Pancreas (tissue), 10 donors: ENCODE results near the gene ARHGAP26. TPM values are rescaled to one million over a fixed set of nuclear protein-coding genes. Genes with fewer than 3 reads are reported as not detected.

Experiments
- ATAC-seq, 4 donors: fragments of 200-7000 bp; cut with Tn5 transposase; one replicate each; pipeline versions ENCODE4 v1.8.0 to v1.9.1; 2020; ENCODE audit warnings: mild to moderate bottlenecking in 4 of 4, moderate library complexity in 4 of 4
- DNase-seq, 6 donors: peaks; one replicate each; pipeline ENCODE4 v3.0.0-alpha.2; 2020
- FAIRE-seq: peaks from 2 replicates; lab custom pipeline; 2012; peaks lifted over from hg19 to GRCh38; lab: Jason Lieb, UNC
- H3K27ac ChIP-seq, 4 donors: fragments of 200-600 bp; sonication (generic); 1 replicate in 3 of 4; 2 replicates in 1 of 4; pipeline versions ENCODE4 v1.5.0 to v1.8.0; 2020
- H3K27me3 ChIP-seq, 4 donors: fragments of 200-600 bp; one replicate each; pipeline ENCODE4 v1.8.0; 2021
- H3K36me3 ChIP-seq, 3 donors: fragments of 200-600 bp; sonication (generic) in 1 of 3; one replicate each; pipeline versions ENCODE4 v1.5.0 to v1.8.0; 2020 to 2021
- H3K4me1 ChIP-seq, 3 donors: fragments of 200-600 bp; one replicate each; pipeline ENCODE4 v1.8.0; 2021
- H3K4me3 ChIP-seq, 4 donors: fragments of 200-600 bp; sonication (generic) in 2 of 4; one replicate each; pipeline versions ENCODE4 v1.5.0 to v1.8.0; 2020 to 2021
- H3K9me3 ChIP-seq, 4 donors: fragments of 200-600 bp; one replicate each; pipeline ENCODE4 v1.8.0; 2021
- WGBS, 2 donors: extraction: QIAGEN DNeasy Blood & Tissue Kit; methylation state at CpG; one replicate each; pipeline ENCODE4 v1.1.7; 2013; 5-methylcytosine and 5-hydroxymethylcytosine counted together
- intact Hi-C, 3 donors: fragments of 100-400 bp; cut with DNase I; formaldehyde crosslinking; loops; one replicate each; pipeline versions ENCODE4 v1.11.1 to v1.14.2; 2022
- polyA plus RNA-seq, 2 donors: library from polyadenylated mRNA; stranded (reverse); fragments of 200-250 nt; gene quantifications; one replicate each; pipeline ENCODE4 v1.2.3, GENCODE V29; 2013
- total RNA-seq, 6 donors: library from RNA; stranded (reverse); fragmentation: NEBNext Ultra II Directional in 4 of 6; extraction: Animal tissue kit (Norgen Biotek cat#: 25700) in 4 of 6; gene quantifications; one replicate each; pipeline versions ENCODE4 v1.2.1 to v1.2.4, GENCODE V29; 2021 to 2023
- TF ChIP-seq, protein P1 (sequence below), 4 donors: fragments of 200-600 bp; sonication (generic) in 3 of 4; IDR thresholded peaks; one replicate each; pipeline versions ENCODE4 v1.5.0 to v1.8.0; 2021; ENCODE audit warnings: antibody characterized with exemption in 4 of 4
- donor health status: healthy with polysubstance abuse.
- donor health status: DM: no; HTN: no; CAD: no; lungs with moderate emphysema.
- donor health status: DM: no; HTN: no; CAD: no.
- donor health status: control.
- donor health status: control.
- donor health status: Bipolar disorder and iron deficiency.
- donor health status: DM: yes; HTN: yes; CAD: no.
- donor health status: DM: no; HTN: no; CAD: no.
- donor health status: DM: no; HTN: no; CAD: no.
- donor health status: DM: yes; HTN: yes; CAD: no.

The ARHGAP26 gene
- total and polyA plus RNA-seq, 8 donors = 3.0 to 28.1 (median 10.3) TPM

DNA sequence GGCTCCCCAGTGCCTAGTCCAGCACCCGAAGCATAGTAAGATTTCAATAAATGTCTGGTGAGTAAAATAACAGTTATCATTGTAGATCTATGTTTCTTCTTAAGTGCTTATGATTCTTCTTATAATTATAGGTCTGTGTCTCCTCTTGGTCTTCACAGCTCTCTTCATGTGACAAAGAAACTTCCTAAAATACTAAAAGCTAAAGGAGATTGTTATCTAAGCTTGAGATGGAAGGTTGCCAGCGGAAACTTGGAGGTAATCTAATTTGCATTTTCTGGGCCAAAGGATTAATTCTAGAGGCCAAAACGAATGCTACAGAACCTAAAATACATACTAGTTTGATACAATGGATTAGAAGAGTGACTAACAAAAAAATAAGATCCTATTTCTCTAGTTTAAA is 13.6 kb upstream of the ARHGAP26 start:
- Histone ChIP-seq H3K4me1 (peaks cover 0 to 8% (median 0%) of the 10 kb centered on the region in 3 donors), H3K27me3 (no peaks in the 10 kb centered on the region), H3K4me3 (no peak overlapping the region), H3K9me3 (no peaks in the 10 kb centered on the region), H3K27ac (no peak overlapping the region), H3K36me3 (no peaks in the 10 kb centered on the region)
- FAIRE-seq (no peak), DNase-seq (no peak), ATAC-seq (no peak)
- TF ChIP-seq, protein P1, sequence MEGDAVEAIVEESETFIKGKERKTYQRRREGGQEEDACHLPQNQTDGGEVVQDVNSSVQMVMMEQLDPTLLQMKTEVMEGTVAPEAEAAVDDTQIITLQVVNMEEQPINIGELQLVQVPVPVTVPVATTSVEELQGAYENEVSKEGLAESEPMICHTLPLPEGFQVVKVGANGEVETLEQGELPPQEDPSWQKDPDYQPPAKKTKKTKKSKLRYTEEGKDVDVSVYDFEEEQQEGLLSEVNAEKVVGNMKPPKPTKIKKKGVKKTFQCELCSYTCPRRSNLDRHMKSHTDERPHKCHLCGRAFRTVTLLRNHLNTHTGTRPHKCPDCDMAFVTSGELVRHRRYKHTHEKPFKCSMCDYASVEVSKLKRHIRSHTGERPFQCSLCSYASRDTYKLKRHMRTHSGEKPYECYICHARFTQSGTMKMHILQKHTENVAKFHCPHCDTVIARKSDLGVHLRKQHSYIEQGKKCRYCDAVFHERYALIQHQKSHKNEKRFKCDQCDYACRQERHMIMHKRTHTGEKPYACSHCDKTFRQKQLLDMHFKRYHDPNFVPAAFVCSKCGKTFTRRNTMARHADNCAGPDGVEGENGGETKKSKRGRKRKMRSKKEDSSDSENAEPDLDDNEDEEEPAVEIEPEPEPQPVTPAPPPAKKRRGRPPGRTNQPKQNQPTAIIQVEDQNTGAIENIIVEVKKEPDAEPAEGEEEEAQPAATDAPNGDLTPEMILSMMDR (IDR thresholded peaks at IDR 0.05) = no peak
- intact Hi-C loops = loop anchor here in 1 of 3 donors (10.0 kb wide), 1 partner anchor 118 kb away; no protein-coding TSS in a partner anchor
- 54 to 55% methylated on average over 3 of the region's 3 CpGs for WGBS, 2 donors

DNA sequence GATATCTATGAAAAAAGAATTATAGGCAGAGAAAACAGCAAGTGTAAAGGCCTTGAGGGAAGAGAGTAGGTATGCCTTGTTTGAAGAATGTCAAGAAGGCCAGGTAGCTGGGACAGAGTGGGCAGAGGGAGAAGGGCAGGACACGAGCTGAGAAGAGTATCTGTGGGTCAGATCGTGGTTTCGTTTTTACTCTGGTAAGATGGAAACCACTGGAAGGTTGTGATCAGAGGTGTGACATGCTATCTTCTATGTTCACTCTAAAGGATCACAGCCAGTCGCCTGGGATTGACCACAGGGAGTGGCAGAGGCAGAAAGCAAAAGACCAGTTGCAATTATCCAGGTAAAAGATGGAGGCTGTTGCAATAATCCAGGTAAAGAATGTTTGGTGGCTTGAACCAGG is 12.6 kb upstream of the ARHGAP26 start:
- FAIRE-seq = no peak

DNA sequence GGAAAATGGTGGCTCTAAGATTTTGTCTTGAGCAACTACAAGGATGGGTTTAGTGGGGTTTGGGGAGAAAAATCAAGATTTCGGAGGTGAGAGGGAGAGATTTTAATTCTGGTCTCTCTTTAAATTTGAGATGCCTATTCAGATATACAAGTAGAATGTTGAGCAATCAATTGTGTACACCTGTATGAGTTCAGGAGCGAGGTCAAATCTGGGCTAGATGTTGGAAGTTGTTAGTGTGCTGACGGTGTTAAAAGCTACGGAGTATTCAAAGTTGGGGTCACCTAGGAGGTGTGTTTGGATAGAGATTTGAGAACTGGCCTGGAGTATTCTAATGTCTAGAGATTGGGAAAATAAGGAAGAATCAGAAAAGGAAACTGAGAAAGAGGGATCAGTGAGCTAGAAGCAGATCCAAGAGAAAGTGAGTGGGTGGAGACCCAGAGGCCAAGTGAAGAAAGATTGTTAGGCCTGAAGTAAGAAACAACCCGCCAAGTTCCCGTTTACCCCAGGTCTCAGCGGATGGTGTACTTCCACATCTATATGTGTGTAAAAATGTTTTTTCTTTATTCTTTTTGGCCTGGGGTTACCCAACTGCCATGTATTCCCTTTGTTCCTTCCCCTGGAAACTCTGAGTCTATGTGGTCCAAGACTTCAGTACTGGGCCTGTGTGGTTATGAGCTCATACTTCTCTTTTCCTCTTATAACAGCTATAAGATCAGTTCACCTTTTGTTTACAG is 11.9 kb upstream of the ARHGAP26 start:
- H3K36me3 ChIP-seq = no peaks in the 10 kb centered on the region
- TF ChIP-seq, protein P1 (IDR thresholded peaks at IDR 0.05) = no peak
- DNase-seq = no peak
- no peak for FAIRE-seq
- no peaks in the 10 kb centered on the region for H3K9me3 ChIP-seq
- H3K27ac ChIP-seq = no peak overlapping the region
- WGBS, 2 donors = 82 to 85% methylated on average over 7 of the region's 7 CpGs
- H3K27me3 ChIP-seq = no peaks in the 10 kb centered on the region
- peaks cover 0 to 2% (median 0%) of the 10 kb centered on the region in 3 donors for H3K4me1 ChIP-seq
- H3K4me3 ChIP-seq = no peak overlapping the region
- intact Hi-C loops = loop anchor here in 1 of 3 donors (10.0 kb wide), 1 partner anchor 117 kb away; no protein-coding TSS in a partner anchor
- ATAC-seq = peak in 2 of 4 donors; percentile 47 to 60

More for the DNA sequence above, 12.6 kb upstream of the ARHGAP26 start:
- H3K4me3 ChIP-seq = no peak overlapping the region
- DNase-seq (no peak), ATAC-seq (no peak)
- no peak overlapping the region for H3K27ac ChIP-seq
- 75 to 90% methylated on average over 4 of the region's 4 CpGs for WGBS, 2 donors
- intact Hi-C loops = loop anchor here in 1 of 3 donors (10.0 kb wide), 1 partner anchor 117 kb away; no protein-coding TSS in a partner anchor
- no peaks in the 10 kb centered on the region for H3K9me3 ChIP-seq
- H3K36me3 ChIP-seq = no peaks in the 10 kb centered on the region
- peaks cover 0 to 8% (median 0%) of the 10 kb centered on the region in 3 donors for H3K4me1 ChIP-seq
- H3K27me3 ChIP-seq = no peaks in the 10 kb centered on the region
- TF ChIP-seq, protein P1 (IDR thresholded peaks at IDR 0.05) = no peak

DNA sequence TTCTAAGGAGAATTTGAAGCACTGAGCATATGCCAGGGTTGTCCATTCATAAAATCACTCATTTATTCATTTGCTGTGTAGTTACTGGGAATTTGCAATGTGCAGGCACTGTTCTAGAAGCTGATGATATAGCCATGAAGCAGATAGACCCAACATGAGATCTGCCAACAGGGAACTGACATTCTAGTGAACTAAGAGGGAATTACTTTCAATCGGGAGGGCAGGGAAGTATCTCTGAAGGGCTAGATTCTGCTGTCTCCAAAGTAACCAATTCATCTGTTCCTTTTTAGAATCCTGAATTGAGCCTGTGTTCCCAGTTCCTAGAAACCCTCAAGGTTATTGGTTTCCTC is 11.4 kb upstream of the ARHGAP26 start:
- Histone ChIP-seq H3K9me3 (no peaks in the 10 kb centered on the region), H3K27ac (no peak overlapping the region), H3K36me3 (no peaks in the 10 kb centered on the region), H3K4me1 (no peaks in the 10 kb centered on the region), H3K27me3 (no peaks in the 10 kb centered on the region), H3K4me3 (no peak overlapping the region)
- TF ChIP-seq, protein P1 (IDR thresholded peaks at IDR 0.05) = no peak
- no peak for FAIRE-seq
- 58 to 71% methylated on average over 1 of the region's 1 CpG for WGBS, 2 donors
- DNase-seq = no peak
- no peak for ATAC-seq
- intact Hi-C loops = loop anchor here in 1 of 3 donors (10.0 kb wide), 1 partner anchor 116 kb away; no protein-coding TSS in a partner anchor

DNA sequence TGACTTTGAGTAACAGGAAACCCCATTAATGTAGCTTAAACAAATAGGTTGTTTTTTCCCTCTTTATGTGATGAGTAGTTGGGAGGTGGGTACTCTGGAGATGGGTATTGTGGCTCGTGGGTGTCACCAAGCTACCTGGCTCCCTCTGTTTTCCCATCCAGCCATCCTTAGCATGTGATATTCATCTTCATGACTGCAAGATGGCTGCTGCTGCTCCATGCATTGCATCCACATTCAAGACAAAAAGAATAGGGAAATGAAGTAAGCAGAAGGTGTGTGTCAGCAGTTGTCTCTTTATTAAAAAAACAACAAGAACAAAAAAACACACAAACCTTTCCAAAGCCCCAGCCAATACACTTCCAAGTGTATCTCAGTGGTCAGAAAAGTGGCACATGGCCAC is 6.5 kb upstream of the ARHGAP26 start:
- DNase-seq (no peak), ATAC-seq (no peak), FAIRE-seq (no peak)
- H3K27me3 ChIP-seq = no peaks in the 10 kb centered on the region
- WGBS, 2 donors = 63 to 82% methylated on average over 1 of the region's 1 CpG
- no peaks in the 10 kb centered on the region for H3K36me3 ChIP-seq
- no peak overlapping the region for H3K4me3 ChIP-seq
- H3K9me3 ChIP-seq = no peaks in the 10 kb centered on the region
- H3K4me1 ChIP-seq = no peaks in the 10 kb centered on the region
- TF ChIP-seq, protein P1 (IDR thresholded peaks at IDR 0.05) = no peak
- H3K27ac ChIP-seq = no peak overlapping the region
- intact Hi-C loops = no loop called here
